Natural killer cell (primary cell): ENCODE results near the gene NCEH1. TPM values are rescaled to one million over a fixed set of nuclear protein-coding genes. Genes with fewer than 3 reads are reported as not detected.

ENCODE experiments used
- ATAC-seq, 3 donors: fragments of 150-1000 bp in 2 of 3; fragments of 200-7000 bp in 1 of 3; cut with Tn5 transposase; 1 replicate in 1 of 3; 2 replicates in 2 of 3; pipeline ENCODE4 v1.10.0; 2021; ENCODE audit warnings: mild to moderate bottlenecking in 2 of 3, moderate library complexity in 2 of 3
- DNase-seq, 2 donors: peaks; one replicate each; pipeline versions ENCODE4 v3.0.0 to v3.0.0-alpha.2; 2013 to 2021; ENCODE audit warnings: mixed read lengths in 1 of 2
- H3K27ac ChIP-seq: one replicate; pipeline ENCODE4 v1.5.1; 2013; ENCODE audit warnings: mild to moderate bottlenecking, low read length
- H3K27me3 ChIP-seq: one replicate; pipeline ENCODE4 v1.6.1; 2013; ENCODE audit warnings: low read length; ENCODE audit not compliant: control insufficient read depth, insufficient read depth
- H3K36me3 ChIP-seq: one replicate; pipeline ENCODE4 v1.6.1; 2013; ENCODE audit warnings: low read length; ENCODE audit not compliant: control insufficient read depth, insufficient read depth
- H3K4me1 ChIP-seq: one replicate; pipeline ENCODE4 v1.6.1; 2013; ENCODE audit warnings: low read length; ENCODE audit not compliant: control insufficient read depth, insufficient read depth
- H3K4me3 ChIP-seq: one replicate; pipeline ENCODE4 v1.5.1; 2013; ENCODE audit warnings: low read length
- H3K9me3 ChIP-seq: one replicate; pipeline ENCODE4 v1.6.1; 2013; ENCODE audit warnings: low read length; ENCODE audit not compliant: control insufficient read depth, insufficient read depth
- H3K27ac Mint-ChIP-seq, 2 donors: one replicate each; pipeline ENCODE4 v1.8.0; 2022; ENCODE audit warnings: mild to moderate bottlenecking in 2 of 2, mixed read lengths in 2 of 2, moderate library complexity in 1 of 2
- H3K27me3 Mint-ChIP-seq, 2 donors: one replicate each; pipeline ENCODE4 v1.8.0; 2022; ENCODE audit warnings: low read depth in 2 of 2, mixed read lengths in 2 of 2
- H3K36me3 Mint-ChIP-seq: one replicate; pipeline ENCODE4 v1.8.0; 2022; ENCODE audit warnings: mixed read lengths
- H3K4me1 Mint-ChIP-seq, 2 donors: one replicate each; pipeline ENCODE4 v1.8.0; 2022; ENCODE audit warnings: mixed read lengths in 2 of 2
- H3K4me3 Mint-ChIP-seq: one replicate; pipeline ENCODE4 v1.8.0; 2022; ENCODE audit warnings: mild to moderate bottlenecking, moderate library complexity, mixed read lengths
- H3K9me3 Mint-ChIP-seq, 2 donors: one replicate each; pipeline ENCODE4 v1.8.0; 2022; ENCODE audit warnings: mixed read lengths in 2 of 2
- CTCF ChIP-seq: fragments of 200-600 bp; IDR thresholded peaks from one replicate; pipeline ENCODE4 v1.8.0; 2022; ENCODE audit warnings: antibody characterized with exemption
- WGBS: methylation state at CpG from one replicate; pipeline ENCODE4 v1.1.7; 2013; ENCODE audit warnings: missing lambda C conversion rate; ENCODE audit not compliant: insufficient coverage; 5-methylcytosine and 5-hydroxymethylcytosine counted together
- intact Hi-C: fragments of 100-400 bp; cut with micrococcal nuclease; formaldehyde crosslinking; loops from one replicate; pipeline ENCODE4 v1.14.2; 2022
- total RNA-seq, 4 donors: library from RNA; stranded (reverse); fragments of 120-200 nt in 1 of 4; gene quantifications; one replicate each; pipeline versions ENCODE4 v1.2.3 to v1.2.4, GENCODE V29; 2013 to 2022

NCEH1 gene
- total RNA-seq, 3 donors from 2014 or later (not counting 1 experiment from before 2014, with no cell fraction given), result 3.5 to 6.8 (median 5.3) TPM

- peak overlapping the region; percentile 84 to 87 for H3K27ac Mint-ChIP-seq
- H3K9me3 Mint-ChIP-seq, result no peaks in the 10 kb centered on the region
- Histone ChIP-seq H3K27me3 (no peaks in the 10 kb centered on the region), H3K36me3 (no peaks in the 10 kb centered on the region), H3K4me3 (peak overlapping the region; percentile 86), H3K4me1 (peaks cover 11% of the 10 kb centered on the region), H3K27ac (no peak overlapping the region), H3K9me3 (no peaks in the 10 kb centered on the region)
- WGBS, result 83% methylated on average over 6 of the region's 8 CpGs
- ATAC-seq (no peak), DNase-seq (peak in 1 of 2 donors; percentile 5)
- H3K4me1 Mint-ChIP-seq, result peaks cover 15 to 21% of the 10 kb centered on the region in 2 donors
- H3K27me3 Mint-ChIP-seq, result peaks cover 0 to 3% of the 10 kb centered on the region in 2 donors
- no peak for TF ChIP-seq CTCF
- H3K4me3 Mint-ChIP-seq, result peak overlapping the region; percentile 99
- intact Hi-C loops, result no loop called here
- H3K36me3 Mint-ChIP-seq, result no peaks in the 10 kb centered on the region
Measured at GRCh38 chr3:172749230-172749965, 38.5 kb upstream of the NCEH1 start.

- no peak for ATAC-seq
- intact Hi-C loops, result no loop called here
Measured at GRCh38 chr3:172746475-172746874, 35.6 kb upstream of the NCEH1 start.

GRCh38 chr3:172739462-172739861, 28.6 kb upstream of the NCEH1 start:
- DNase-seq (no peak), ATAC-seq (peak in 1 of 3 donors; percentile 39)
- Mint-ChIP-seq H3K27ac (no peak overlapping the region), H3K9me3 (no peaks in the 10 kb centered on the region), H3K36me3 (no peaks in the 10 kb centered on the region), H3K4me3 (no peak overlapping the region), H3K27me3 (peaks cover 0 to 8% of the 10 kb centered on the region in 2 donors), H3K4me1 (no peaks in the 10 kb centered on the region)
- H3K4me3 ChIP-seq, result no peak overlapping the region
- H3K36me3 ChIP-seq, result no peaks in the 10 kb centered on the region
- intact Hi-C loops, result no loop called here
- TF ChIP-seq CTCF, result no peak
- no peaks in the 10 kb centered on the region for H3K27me3 ChIP-seq
- H3K9me3 ChIP-seq, result no peaks in the 10 kb centered on the region
- WGBS, result 55% methylated on average over 1 of the region's 1 CpG
- H3K27ac ChIP-seq, result no peak overlapping the region
- no peaks in the 10 kb centered on the region for H3K4me1 ChIP-seq

More at GRCh38 chr3:172746475-172746874, 35.6 kb upstream of the NCEH1 start:
- no peaks in the 10 kb centered on the region for H3K36me3 ChIP-seq
- H3K9me3 ChIP-seq, result no peaks in the 10 kb centered on the region
- H3K27me3 Mint-ChIP-seq, result peaks cover 0 to 3% of the 10 kb centered on the region in 2 donors
- no peak for TF ChIP-seq CTCF
- H3K27ac Mint-ChIP-seq, result no peak overlapping the region
- no peak overlapping the region for H3K4me3 ChIP-seq
- peaks cover 11% of the 10 kb centered on the region for H3K4me1 ChIP-seq
- no peak overlapping the region for H3K4me3 Mint-ChIP-seq
- DNase-seq, result no peak
- no peaks in the 10 kb centered on the region for H3K36me3 Mint-ChIP-seq
- H3K9me3 Mint-ChIP-seq, result no peaks in the 10 kb centered on the region
- WGBS, result 75% methylated on average over 2 of the region's 2 CpGs
- H3K4me1 Mint-ChIP-seq, result peaks cover 8 to 9% of the 10 kb centered on the region in 2 donors
- no peaks in the 10 kb centered on the region for H3K27me3 ChIP-seq
- H3K27ac ChIP-seq, result no peak overlapping the region
